GM19351 (cell line): Measurements from ENCODE around the gene GAS2.
A peak's percentile ranks its signal among the peaks of the same experiment; 100 is the strongest.

ENCODE experiments used
- ATAC-seq: cut with Tn5 transposase; IDR thresholded peaks from one replicate; pipeline ENCODE4 v1.9.1; 2021; ENCODE audit warnings: mild to moderate bottlenecking, moderate library complexity; ENCODE audit not compliant: unreplicated experiment

GAS2 gene

DNA sequence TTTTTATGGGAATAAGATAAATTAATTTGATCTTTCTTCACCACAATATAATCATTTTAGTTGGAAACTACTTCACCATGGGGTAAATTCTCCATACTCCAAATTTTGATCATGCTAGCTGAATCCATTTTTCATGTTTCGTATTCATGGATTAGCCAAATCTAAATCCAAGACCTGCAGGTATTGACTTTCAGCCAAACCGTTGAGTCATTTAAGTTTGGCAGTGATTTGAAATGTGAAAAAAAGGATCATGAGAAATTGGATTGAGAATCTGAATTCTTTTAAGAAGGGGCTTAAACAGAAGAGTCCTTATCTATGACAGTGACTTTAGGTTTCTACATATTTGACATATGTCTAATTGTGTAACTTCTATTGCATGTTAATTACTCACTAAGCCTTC is 5.3 kb downstream of the GAS2 start:
- no peak for ATAC-seq

DNA sequence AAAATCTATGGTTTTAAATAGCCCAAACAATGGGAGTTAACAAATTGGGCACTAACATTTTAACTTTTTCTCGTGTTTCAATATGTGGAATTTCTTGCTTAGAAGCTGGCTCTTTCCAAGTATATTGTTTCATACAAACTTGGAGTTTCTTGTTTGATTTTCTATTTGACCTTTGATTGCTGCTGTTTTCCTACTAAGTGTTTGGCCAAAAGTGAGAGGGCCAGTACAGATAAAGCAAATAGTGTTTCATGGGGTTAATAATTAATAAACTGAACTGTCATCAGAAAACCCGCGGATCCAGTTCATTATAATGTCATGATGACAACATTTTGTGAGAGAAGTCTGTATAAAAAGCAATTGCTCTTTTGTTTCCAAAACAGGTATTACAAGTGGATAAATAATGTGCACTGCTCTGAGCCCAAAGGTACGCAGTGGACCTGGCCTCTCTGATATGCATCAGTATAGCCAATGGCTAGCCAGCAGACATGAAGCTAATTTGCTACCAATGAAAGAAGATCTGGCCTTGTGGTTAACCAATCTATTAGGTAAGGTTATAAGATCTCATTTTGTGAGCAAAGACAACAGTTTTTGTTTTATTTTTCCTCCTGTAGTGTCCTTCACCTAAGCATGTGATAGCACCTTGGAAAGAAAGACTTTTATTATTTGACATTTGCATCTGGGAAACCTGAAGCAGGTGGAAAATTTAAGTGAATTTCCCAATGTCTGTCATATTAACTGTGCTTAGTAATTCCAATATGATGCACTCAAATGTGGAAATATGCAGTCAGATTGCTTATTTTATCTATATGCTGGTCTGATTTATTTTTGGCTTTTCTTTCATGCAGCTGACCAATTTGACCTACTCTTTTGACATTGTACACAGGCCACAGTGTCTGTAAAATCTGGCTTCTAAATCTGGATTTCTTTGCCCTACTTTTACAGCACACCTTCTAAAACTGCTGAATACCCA is 8.3 kb downstream of the GAS2 start:
- ATAC-seq: no peak

DNA sequence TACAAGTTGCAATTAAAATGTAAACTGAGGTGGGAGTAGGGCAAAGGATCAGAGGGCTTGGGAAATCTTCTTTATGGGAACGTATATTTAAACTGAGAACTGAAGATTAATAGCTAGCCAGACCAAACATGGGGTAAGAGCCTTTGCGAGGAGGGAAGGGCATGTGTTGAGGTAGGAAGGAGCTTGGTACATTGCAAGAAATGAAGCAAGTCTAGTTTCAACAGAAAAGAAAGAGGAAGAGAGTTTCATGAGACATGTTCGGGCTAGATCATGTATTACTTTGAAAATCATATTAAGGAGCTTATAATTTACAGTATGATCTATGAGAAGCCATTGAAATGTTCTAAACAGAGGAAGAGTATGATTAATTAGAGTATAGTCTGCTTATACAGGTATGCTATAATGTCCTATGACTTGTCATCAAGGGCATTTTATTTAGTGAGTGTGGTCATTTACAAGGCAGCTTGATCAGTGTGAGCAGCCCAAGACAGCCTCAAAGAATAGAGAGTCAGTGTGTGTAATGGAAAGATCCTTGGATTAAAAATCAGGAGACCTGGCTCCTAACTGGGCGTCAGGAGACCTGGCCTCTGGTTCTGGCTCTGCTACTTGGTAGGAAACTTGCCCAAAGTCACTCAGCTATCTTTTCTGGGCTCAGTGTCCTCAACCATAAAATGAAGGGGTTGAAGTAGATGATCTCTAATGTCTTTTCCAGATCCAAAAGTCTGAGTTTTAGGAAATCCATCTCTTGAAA is 10.9 kb downstream of the GAS2 start:
- no peak for ATAC-seq

DNA sequence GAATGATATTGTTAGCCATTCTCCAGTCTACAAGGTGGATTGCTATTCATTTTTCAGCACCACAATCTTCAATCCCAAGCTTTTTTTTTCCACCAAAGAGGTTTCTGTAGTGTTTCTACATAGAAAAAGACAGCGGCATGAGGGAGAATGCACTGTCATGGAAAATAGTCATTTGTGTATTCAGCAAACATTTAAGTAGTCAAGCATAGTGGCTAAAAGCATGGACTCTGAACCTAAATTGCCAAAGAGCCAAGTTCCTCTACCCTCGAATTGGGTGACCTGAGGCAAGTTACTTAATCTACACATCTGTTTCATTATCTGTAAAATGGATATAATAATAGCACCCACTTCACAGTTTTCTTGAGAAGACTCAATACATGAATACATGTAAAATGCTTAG is 14.2 kb downstream of the GAS2 start:
- no peak for ATAC-seq

DNA sequence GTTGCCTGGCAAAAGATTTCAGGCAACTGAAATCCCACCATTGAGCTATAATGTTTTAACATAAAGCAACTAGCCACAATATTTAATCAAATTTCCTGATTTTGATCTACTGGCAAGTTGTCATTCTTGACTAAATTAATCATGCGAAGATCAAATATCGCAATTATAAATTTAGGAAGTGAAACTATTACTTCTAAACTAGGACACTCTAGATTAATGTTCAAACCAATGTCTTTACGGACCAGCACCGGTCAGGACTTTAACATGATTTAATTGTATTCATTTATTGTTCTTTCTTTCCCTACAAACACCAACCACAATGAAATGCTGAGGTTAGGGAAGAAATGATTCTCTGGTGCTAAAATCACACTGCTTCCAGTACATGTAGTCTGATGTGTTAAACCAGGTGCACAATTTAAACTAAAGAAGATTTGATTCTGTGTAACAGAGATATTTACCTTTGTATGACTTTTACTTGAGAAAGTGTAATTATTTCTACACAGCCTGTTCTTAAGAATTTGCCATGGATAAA is 14.9 kb downstream of the GAS2 start:
- peak; percentile 61 for ATAC-seq

DNA sequence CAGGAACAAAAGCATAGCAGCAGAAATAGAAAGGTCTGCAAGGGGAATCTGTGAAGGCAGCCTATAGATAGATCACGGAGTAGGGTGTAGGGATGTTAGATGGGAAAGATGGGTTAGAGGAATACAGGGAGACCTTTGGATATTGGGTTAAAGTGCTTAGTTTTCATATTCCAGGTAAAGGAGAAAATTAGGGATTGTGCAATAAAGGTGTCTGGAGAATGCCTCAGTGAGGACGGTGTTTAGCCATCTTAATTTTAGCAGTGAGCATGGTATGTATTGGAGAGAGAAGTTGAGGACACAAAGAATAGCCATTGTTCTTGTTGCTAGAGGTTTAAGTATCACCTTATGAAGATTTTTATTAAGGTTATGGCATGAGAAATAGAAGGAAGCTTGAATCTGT is 17.7 kb downstream of the GAS2 start:
- no peak for ATAC-seq

DNA sequence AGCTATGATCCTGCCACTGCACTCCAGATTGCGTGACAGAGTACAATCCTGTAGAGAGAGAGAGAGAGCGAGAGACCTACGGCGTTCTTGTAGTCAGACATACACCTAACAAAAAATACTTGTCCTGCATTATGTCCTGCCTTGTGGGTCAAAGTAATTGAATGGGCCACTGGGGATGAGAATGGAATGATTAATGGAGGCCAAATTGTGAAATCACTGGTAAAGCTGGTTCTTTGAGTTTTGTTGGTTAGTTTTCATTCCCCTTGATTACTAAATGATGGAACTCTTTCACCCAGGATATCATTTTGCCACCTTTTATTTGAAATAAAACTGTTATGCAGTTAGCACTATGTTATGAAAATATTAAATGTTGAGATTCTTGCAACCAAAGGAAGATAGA is 18.7 kb downstream of the GAS2 start:
- no peak for ATAC-seq

DNA sequence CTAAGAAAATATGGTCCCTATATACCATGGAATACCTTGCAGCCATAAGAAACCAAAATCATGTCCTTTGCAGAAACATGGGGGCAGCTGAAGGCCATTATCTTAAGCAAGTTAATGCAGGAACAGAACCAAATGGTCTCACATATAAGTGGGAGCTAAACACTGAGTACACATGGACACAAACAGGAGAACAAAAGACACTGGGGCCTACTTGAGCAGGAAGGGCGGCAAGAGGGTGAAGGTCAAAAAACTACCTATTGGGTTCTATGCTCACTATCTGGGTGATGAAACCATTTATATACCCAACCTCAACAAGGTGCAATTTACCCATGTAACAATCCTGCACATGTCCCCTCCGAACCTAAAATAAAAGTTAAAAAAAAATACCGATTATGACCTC is 22.5 kb downstream of the GAS2 start:
- ATAC-seq: no peak

DNA sequence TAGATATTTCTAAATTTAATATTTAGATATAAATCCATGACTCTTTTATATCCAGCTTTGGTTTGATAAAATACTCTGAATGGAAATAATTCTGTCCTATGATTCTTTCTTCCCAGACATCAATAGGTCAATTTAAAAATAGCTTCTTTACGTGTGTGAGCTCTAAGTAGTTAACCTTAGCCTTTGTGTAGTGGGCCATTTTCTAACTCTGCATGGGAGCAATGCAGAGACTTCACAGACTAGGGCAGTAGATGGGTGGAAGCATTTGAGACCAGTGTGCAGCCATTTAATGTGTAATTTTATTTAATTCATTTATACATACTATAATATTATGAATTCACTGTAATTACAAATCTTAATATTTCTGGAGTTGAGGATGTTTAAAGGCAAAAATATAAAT is 23.8 kb downstream of the GAS2 start:
- ATAC-seq: no peak

DNA sequence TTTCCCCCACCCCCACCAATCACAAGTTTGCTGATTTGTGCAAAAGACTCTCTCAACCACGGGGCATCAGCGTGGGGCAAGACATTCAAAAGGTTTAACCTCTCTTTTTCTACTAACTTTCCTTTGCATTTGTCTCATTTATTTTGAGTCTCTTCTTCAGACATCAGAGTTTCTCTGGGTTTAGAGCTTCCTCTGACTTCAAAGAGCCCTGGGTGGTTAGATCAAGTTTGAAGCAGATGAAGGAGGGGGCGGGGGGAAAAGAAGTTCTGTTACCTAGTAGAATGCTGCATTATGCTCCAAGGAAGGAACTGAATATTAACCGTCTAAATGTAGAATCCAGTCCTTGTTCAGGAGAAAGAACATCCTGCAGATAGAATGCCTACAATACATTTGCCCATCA is 24.5 kb downstream of the GAS2 start:
- ATAC-seq: no peak

DNA sequence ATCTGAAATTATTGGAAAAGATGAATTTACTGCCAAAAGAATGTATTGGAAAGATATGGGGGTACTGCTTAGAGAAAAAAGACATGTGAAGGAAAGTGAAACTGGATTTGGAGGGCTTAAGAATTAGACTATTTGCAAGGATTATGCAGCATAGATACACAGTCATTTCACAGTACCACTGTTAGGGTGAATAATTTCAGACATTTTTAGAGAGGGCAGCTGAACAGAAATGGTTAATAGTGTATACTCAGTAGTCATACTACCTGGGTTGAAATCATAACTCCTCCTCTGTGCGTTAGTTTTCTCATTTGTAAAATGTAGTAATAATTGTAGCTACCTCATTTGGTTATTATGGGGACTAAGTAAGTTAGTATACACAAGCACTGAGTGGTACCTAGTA is 33.0 kb downstream of the GAS2 start:
- no peak for ATAC-seq

DNA sequence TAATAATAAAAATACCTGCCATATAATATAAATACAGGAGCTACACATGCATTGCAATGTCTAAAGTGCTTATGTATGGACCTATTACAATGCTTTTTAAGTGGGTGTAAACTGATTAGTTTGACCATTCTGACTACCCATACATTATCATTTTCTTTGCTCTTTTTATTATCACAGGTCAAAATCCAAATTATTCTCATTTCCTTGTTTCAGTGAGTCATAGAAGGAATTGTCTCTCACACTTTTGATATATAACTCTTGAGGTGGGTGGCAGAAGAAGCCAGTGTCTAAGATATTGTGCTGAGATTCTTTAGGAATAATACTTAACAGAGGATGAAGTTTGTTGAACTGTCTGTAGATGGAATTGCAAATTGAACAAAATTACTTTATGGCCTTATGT is 35.6 kb downstream of the GAS2 start:
- ATAC-seq: no peak

DNA sequence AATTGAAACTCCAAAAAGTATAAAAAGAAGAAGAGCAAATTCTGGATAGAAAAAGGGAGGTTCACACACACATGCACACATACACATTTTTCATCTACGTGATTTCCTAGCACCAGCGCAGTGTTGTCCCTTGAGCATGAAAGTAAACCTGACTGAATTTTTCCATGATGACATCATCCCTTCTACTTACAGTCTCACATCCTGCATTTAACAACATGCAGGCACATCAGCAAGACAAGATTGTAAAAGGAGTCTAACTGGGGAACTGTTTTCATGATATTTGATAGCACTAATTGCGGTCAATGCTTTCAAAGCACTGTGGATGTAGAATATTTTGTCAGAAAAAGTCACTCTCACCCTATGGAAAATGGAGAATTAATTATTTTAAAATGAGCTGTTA is 36.6 kb downstream of the GAS2 start:
- peak; percentile 67 for ATAC-seq

DNA sequence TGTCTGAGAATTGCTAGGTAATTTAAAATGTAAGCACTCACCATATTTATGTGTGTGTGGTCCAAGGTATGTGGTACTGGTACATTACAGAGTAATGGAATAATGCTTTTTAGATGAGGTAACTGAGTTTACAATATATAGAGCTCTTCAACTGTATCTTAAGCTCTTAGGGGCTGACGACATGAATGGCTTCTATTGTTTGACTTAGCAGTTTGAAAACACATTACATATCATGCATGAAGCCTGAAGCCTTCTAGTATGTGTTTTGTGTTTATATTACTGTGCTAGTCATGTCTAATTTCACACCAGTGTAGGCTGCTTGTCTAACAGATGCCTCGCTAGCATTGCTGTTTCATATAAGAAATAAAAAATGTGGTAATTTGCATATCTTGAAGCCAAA is 37.2 kb downstream of the GAS2 start:
- ATAC-seq: no peak

DNA sequence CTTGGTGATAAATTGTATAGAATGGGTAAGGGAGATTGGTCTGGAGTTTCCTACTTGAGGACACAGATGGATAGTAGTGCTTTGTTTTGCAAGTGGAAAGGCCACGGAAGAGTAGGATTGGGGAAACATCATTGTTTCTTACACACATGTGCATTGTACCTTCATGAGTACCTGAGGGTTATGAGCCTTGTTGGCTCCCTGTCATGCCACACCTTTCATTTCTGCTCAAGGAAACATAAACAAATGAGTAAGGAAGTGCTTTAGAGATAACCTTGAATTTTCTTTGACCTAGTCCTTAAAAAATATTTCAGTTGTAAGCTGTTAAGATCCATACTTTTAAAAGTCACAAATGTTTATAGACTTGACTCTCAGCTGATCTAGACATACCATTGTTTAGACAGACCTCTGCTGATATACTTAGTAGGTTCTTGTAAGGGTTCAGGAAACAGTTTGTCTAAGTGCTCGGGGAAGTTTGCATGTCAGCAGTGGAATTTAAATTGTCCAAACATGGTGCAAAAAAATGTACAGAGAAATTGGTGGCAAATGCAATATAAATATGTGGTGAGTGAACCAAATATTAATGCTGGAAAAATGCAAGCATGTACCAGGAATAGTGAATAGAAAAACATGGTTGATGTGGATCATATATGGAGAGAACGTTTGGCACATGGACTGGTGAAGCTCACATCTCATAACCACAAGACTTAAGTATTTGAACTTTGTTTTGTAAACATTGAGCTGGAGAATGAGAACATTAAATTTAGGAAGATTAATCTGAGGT is 40.9 kb downstream of the GAS2 start:
- ATAC-seq: no peak

DNA sequence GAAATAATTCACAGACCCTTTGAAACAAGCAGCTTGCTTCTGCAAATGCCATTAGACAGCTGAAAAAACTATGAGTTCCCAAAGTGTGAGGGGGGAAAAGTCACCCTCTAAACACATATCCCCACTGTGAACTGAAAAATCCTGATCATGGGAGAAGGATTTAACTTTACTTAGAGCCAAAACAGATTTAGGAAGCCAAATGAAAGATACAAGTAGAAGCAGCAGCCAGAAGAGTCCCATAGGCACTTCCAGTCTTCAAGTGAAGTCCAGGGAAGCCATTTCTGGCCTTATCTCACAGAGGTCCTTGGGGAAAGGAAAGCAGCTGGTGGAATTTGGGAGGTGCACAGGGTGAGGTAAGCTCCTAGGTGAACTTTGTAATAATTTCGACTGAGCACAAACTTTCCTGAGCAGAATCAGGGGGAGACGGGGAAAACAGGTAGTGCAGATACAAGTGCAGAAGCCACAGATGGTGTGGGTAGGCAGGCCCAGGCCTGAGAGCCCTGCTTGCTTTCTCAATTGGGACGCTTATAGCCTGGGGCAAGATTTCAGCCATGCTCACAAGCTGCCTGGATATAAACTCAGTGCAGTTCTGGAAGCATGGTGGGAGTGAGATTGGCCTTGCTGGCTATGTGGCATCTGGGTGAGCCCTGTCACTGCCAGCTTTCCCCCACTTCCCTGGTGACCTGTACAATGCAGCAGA is 44.8 kb downstream of the GAS2 start:
- ATAC-seq: no peak

DNA sequence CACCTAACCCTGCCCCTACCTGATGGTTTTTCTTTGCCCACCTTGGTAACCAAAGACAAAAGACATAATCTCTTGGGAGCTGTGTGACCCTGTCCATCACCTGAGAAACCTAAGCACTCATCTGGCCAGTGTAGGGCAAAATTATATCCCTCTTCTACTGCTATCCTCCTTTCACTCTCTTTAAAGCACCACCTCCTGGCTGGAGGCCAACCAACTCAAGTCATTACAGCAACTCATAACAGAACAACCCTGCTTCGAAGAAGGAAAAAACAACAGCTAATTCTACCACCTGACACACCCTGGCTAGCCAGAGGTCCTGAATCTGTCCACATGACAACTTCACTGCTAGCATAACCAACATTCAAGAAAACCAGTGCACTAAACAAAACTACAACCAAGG is 45.5 kb downstream of the GAS2 start:
- no peak for ATAC-seq

DNA sequence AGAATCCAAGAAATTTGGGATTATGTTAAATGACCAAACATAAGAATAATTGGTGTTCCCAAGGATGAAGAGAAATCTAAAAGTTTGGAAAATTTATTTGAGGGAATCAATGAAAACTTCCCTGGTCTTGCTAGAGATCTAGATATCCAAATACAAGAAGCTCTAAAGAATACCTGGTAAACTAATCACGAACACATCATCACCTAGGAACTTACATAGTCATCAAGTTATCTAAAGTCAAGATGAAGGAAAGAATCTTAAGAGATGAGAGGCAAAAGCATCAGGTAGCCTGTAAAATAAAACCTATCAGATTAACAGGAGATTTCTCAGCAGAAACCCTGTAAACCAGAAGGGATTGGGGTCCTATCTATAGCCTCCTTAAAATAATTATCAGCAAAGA is 46.9 kb downstream of the GAS2 start:
- no peak for ATAC-seq

DNA sequence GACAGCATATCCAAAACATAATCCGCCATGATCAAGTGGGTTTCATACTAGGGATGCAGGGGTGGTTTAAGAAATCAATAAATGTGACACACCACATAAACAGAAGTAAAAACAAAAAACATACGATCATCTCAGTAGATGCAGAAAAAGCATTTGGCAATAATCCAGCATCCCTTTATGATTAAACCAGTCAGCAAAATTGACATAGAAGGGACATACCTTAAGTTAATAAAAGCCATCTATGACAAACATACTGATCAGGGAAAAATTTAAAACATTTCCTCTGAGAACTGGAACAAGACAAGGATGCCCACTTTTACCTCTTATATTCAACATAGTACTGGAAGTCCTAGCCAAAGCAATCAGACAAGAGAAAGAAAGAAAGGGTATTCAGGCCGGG is 49.6 kb downstream of the GAS2 start:
- no peak for ATAC-seq

DNA sequence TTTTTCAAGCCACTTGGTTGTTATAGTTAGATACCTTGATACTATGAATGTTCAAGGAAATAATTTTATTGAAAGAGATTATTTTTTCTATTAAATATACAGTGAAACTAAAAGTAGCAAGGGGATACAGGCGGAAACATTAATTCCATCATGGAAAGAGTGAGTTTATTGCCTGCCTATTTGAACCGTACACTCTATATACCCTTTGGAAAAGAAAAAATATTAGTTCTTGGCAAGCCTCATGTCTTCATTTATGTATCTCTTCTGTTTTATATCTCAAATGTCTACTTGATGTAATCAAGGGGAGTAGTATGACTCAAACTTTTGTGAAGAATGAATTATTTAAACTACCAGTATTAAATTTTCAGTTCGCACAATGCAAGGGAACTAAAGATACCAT is 54.0 kb downstream of the GAS2 start:
- no peak for ATAC-seq

DNA sequence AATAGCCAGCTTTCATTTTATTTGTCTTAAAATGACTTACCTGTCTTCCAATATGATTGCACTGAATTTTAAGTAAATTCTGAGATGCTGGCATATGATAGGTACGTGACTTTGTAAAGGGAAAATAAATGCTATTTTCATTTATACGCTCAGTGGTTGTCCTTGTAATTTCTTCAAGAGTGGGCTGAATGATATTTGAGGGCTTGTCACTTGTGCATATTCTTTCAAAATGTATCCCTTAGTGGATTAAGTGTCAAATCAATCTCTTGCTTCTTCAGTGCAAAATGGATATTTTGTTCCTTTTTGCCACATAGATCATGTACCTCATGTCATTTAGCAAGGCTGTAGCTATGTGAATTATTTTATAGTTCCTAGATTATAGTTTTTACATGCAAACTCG is 56.9 kb downstream of the GAS2 start:
- no peak for ATAC-seq
